Measurements from ENCODE around the gene ING3.

The ING3 gene

DNA sequence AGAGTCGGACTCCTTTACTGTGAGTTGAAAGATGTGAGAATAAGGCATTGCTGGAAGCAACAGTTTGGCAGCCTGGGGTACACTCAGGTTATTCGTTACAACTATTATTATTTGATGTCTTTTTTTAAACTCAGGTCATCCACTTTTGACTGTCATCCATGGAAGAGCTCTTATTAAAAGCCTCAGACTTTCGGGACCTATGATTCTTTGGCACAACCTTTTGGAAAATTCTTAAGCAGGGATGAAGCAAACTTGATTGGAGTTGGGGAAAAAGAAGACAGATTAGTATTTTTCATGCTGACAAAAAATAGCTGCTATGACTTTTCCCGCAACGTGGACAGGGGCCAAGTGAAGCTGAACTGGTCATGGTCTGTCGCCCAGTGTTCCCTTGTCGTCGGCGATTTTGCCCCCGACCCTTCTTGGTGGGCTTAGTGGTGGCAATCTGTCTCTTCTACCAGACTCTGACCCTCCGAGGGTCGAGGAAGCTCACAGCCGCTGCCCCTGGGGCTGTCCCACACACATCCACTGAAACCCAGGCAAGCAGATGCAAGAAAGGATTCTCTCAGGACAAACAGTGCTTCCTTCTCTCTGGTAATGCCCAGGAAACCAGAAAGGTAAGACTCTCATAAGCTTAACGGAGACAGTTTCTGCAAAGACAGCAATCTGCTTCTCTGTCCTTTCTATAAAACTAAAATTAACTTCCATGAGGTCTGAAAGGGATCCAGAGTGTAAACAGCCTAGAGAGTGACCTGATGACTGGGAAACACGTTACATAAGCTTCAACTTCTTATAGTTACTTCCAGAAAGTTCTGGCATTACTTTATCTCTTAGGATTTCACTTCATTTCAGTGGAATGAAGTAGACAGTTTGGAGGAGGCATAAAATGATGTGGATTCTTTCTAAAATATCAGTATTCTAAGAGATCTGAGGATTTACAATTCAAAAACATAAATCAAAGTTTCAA is 39.0 kb downstream of the ING3 start:
- H3K9me3 Mint-ChIP-seq, result no peaks in the 10 kb centered on the region
- H3K27me3 Mint-ChIP-seq, result peaks cover 34% of the 10 kb centered on the region
- H3K27ac Mint-ChIP-seq, result no peak overlapping the region
- peaks cover 19% of the 10 kb centered on the region for H3K4me1 Mint-ChIP-seq
- H3K36me3 Mint-ChIP-seq, result no peaks in the 10 kb centered on the region
- H3K4me3 Mint-ChIP-seq, result no peak overlapping the region
- no peak for DNase-seq
- CTCF ChIA-PET, result interaction anchor here (0.6 to 5.6 kb wide), 4 partner anchors 10 to 183 kb away, joined by 4 to 50 read pairs (median 6); no protein-coding TSS in a partner anchor

DNA sequence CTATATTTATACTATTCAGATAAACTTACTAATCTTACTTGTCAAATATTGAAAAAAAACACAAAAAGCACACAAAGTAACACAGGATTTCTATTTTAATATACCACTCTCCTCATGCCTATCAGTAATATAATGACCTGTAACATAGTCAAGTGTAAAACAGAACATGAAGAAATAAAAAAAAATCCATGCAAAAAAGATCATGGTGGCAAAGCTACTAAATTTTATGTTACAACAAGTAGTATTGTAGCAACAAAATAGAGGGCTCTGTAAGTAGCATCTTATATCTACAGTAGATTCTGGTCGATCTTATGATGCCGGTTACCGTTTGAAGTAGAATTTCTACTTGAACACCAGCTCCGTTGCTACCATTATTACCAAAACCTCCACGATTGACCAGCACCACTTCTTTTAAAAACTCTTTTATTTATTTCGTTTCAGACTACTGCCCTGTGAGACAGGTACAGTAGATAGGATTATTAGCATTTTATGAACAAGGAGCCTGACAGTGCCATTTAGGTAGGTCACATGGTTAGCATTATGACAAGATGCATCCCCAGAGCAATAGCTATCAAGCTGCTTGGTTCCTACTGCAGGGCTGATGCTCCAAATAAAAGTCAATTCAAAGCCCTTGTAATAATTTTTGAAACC is 40.0 kb downstream of the ING3 start:
- no peaks in the 10 kb centered on the region for H3K36me3 Mint-ChIP-seq
- no peaks in the 10 kb centered on the region for H3K9me3 Mint-ChIP-seq
- CTCF ChIA-PET, result interaction anchor here (1.5 kb wide), 1 partner anchor 118 kb away, joined by 5 read pairs; no protein-coding TSS in a partner anchor
- H3K4me1 Mint-ChIP-seq, result peaks cover 19% of the 10 kb centered on the region
- no peak overlapping the region for H3K4me3 Mint-ChIP-seq
- DNase-seq, result no peak
- no peak overlapping the region for H3K27ac Mint-ChIP-seq
- peaks cover 36% of the 10 kb centered on the region for H3K27me3 Mint-ChIP-seq

DNA sequence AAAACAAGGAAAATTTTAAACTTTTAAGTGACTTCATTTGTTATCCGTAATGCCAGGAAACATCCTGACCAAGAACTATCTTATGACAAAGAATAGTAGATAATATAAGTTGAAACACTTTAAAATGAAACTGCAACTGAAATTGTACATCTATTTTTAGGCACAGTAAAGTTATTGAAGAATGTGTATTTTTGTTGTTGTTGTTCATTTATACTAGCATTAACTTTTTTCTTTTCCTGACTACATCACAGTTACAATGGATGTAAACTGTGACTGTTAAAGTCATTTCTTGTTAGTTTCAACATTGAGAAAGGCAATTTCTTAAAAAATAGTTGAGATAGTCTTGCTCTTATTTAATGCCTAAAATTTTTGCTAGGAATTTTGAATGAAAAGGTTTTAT is 40.6 kb downstream of the ING3 start:
- no peak for DNase-seq
- Mint-ChIP-seq H3K36me3 (no peaks in the 10 kb centered on the region), H3K4me3 (no peak overlapping the region), H3K27me3 (peaks cover 37% of the 10 kb centered on the region), H3K27ac (no peak overlapping the region), H3K9me3 (no peaks in the 10 kb centered on the region), H3K4me1 (peaks cover 19% of the 10 kb centered on the region)
- CTCF ChIA-PET, result interaction anchor here (1.2 kb wide), 1 partner anchor 118 kb away, joined by 3 read pairs; no protein-coding TSS in a partner anchor

DNA sequence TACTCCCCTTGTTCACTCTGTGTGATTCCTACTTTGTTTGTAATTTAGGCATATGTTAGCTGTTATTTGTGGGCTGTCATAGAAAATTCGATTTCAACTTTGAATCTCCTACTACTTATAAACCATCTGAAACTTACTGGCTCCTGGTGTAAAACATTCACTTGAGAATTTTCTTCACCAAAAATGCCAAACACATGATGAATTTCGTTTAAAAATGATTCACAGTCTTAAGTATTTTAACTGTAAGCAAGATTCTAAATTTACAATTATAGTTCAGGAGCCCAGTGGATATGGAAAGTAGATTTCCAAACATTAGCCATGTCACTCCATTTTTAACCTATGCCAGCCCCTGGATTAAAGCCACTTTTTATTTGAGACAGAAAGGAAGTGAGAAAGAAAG is 41.0 kb downstream of the ING3 start:
- H3K9me3 Mint-ChIP-seq, result no peaks in the 10 kb centered on the region
- no peak overlapping the region for H3K4me3 Mint-ChIP-seq
- CTCF ChIA-PET, result interaction anchor here (1.2 kb wide), 1 partner anchor 118 kb away, joined by 3 read pairs; no protein-coding TSS in a partner anchor
- peaks cover 21% of the 10 kb centered on the region for H3K4me1 Mint-ChIP-seq
- H3K27ac Mint-ChIP-seq, result no peak overlapping the region
- DNase-seq, result no peak
- H3K36me3 Mint-ChIP-seq, result no peaks in the 10 kb centered on the region
- peaks cover 33% of the 10 kb centered on the region for H3K27me3 Mint-ChIP-seq

- Mint-ChIP-seq H3K27me3 (peaks cover 36% of the 10 kb centered on the region), H3K9me3 (no peaks in the 10 kb centered on the region), H3K4me1 (peaks cover 23% of the 10 kb centered on the region), H3K4me3 (no peak overlapping the region), H3K36me3 (no peaks in the 10 kb centered on the region), H3K27ac (no peak overlapping the region)
- no peak for DNase-seq
- CTCF ChIA-PET, result interaction anchor here (1.2 kb wide), 1 partner anchor 117 kb away, joined by 3 read pairs; no protein-coding TSS in a partner anchor
Observed at GRCh38 chr7:120992272-120992964, 41.8 kb downstream of the ING3 start.

DNA sequence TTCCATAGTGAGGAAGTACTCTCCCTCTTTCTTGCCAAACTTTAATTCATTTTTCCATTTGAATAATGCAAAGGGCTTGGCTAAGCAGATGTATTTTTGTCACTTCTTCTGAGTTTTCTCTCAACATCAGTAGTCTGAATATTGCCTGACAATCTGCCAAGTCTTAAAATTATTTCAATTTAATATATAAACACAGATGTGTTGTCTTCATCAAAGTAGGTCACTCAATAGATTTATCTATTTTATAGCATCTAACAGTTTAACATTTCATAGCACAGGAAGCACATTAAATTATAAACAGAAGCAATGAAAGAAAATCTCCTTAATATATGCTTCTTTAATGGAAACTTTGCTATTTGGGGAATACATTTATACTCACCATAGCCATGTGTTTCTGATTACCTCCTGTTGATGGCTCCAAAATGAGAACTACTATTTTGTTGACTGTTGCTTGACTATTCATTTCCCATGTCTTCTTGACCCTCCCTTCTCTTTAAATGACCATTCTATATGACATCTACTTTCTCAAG is 42.5 kb downstream of the ING3 start:
- Mint-ChIP-seq H3K9me3 (no peaks in the 10 kb centered on the region), H3K4me1 (peaks cover 18% of the 10 kb centered on the region), H3K27ac (no peak overlapping the region), H3K27me3 (peaks cover 30% of the 10 kb centered on the region), H3K36me3 (no peaks in the 10 kb centered on the region), H3K4me3 (no peak overlapping the region)
- CTCF ChIA-PET, result no interaction called here
- no peak for DNase-seq

DNA sequence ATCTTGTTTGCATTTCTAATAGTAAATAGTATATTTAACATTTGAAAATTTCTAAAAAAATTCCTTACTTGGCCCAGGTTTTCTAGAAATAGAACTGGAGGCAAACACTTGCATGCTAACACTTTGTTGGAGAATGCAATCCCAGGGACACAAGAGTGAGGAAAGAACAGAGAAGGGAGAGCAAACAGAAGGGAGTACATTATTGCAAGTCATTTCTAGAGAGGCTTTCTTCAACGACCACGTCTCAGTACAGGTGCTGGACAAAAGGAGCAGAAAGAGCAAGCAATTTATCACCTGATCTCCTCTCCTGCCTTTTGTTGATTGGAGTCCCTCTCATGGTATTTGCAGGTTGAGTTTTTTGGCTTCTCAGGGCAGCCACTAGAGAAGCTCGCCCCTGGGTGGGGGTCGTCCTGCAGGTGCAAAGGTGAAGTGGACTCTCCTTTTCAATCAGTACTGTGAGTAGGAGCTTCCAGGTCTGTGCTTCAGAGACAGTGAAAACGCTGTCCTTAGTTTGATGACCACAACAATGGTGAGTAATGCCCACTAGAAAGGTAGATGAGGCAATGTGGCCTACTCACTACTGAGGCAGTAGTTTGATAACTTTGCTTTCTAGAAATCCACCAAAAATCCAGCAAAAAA is 43.1 kb downstream of the ING3 start:
- CTCF ChIA-PET, result no interaction called here
- Mint-ChIP-seq H3K27me3 (peaks cover 23% of the 10 kb centered on the region), H3K4me3 (no peak overlapping the region), H3K27ac (no peak overlapping the region), H3K4me1 (peaks cover 12% of the 10 kb centered on the region), H3K36me3 (no peaks in the 10 kb centered on the region), H3K9me3 (no peaks in the 10 kb centered on the region)
- no peak for DNase-seq

GRCh38 chr7:120994512-120995410 is 44.2 kb downstream of the ING3 start:
- H3K4me3 Mint-ChIP-seq, result no peak overlapping the region
- no peaks in the 10 kb centered on the region for H3K36me3 Mint-ChIP-seq
- peaks cover 4% of the 10 kb centered on the region for H3K4me1 Mint-ChIP-seq
- no peak overlapping the region for H3K27ac Mint-ChIP-seq
- no peak for DNase-seq
- H3K9me3 Mint-ChIP-seq, result no peaks in the 10 kb centered on the region
- peaks cover 12% of the 10 kb centered on the region for H3K27me3 Mint-ChIP-seq
- CTCF ChIA-PET, result no interaction called here

DNA sequence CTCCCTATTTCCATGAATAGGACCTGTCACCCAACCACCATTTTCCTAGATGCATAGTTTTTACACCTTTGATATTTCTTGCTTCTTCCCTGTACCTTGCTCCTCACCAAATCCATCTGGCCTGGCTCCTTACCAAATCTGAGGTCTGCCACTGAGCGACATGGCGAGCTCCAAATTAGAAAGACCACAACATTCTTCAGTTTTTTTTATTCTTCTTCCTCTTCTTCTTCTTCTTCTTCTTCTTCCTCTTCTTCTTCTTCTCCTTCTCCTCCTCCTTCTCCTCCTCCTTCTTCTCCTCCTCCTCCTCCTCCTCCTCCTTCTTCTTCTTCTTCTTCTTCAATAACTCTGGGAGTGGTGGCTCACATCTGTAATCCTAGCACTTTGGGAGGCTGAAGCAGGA is 45.1 kb downstream of the ING3 start:
- Mint-ChIP-seq H3K9me3 (no peaks in the 10 kb centered on the region), H3K27ac (no peak overlapping the region), H3K27me3 (peaks cover 10% of the 10 kb centered on the region), H3K36me3 (no peaks in the 10 kb centered on the region), H3K4me3 (no peak overlapping the region), H3K4me1 (peaks cover 8% of the 10 kb centered on the region)
- CTCF ChIA-PET, result interaction anchor here (1.5 kb wide), 1 partner anchor 9 kb away, joined by 5 read pairs; no protein-coding TSS in a partner anchor
- no peak for DNase-seq

- peaks cover 8% of the 10 kb centered on the region for H3K4me1 Mint-ChIP-seq
- H3K9me3 Mint-ChIP-seq, result no peaks in the 10 kb centered on the region
- CTCF ChIA-PET, result interaction anchor here (1.5 kb wide), 1 partner anchor 10 kb away, joined by 5 read pairs; no protein-coding TSS in a partner anchor
- H3K36me3 Mint-ChIP-seq, result no peaks in the 10 kb centered on the region
- H3K27ac Mint-ChIP-seq, result no peak overlapping the region
- H3K4me3 Mint-ChIP-seq, result no peak overlapping the region
- H3K27me3 Mint-ChIP-seq, result peaks cover 10% of the 10 kb centered on the region
- no peak for DNase-seq
Observed at GRCh38 chr7:120996333-120996987, 45.9 kb downstream of the ING3 start.

DNA sequence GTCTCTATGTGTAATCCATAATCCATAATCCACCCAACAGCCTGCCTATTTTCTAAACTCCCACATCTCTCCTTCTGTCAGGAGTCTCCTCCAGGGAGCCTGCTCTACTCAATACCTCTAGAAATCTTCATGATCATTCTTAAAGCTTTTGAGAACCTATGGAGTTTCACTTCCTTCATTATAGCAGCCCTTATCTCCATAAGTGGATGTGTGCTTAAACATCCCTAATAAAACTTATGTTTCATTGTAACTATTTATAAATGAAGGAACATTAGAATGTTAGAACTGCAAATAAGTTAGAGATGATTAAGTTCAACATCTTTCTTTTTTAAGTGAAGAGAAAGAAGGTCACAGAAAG is 46.4 kb downstream of the ING3 start:
- Mint-ChIP-seq H3K36me3 (no peaks in the 10 kb centered on the region), H3K27ac (no peak overlapping the region), H3K9me3 (no peaks in the 10 kb centered on the region)

GRCh38 chr7:120997882-120998474 is 47.4 kb downstream of the ING3 start:
- no peaks in the 10 kb centered on the region for H3K9me3 Mint-ChIP-seq
- no peaks in the 10 kb centered on the region for H3K36me3 Mint-ChIP-seq
- no peak overlapping the region for H3K27ac Mint-ChIP-seq
- H3K4me1 Mint-ChIP-seq, result peaks cover 8% of the 10 kb centered on the region
- CTCF ChIA-PET, result no interaction called here
- no peak for DNase-seq
- H3K27me3 Mint-ChIP-seq, result peaks cover 10% of the 10 kb centered on the region
- H3K4me3 Mint-ChIP-seq, result no peak overlapping the region

More for the DNA sequence above, 46.4 kb downstream of the ING3 start:
- H3K4me3 Mint-ChIP-seq, result no peak overlapping the region
- peaks cover 8% of the 10 kb centered on the region for H3K4me1 Mint-ChIP-seq
- CTCF ChIA-PET, result interaction anchor here (1.5 kb wide), 1 partner anchor 11 kb away, joined by 5 read pairs; no protein-coding TSS in a partner anchor
- peaks cover 10% of the 10 kb centered on the region for H3K27me3 Mint-ChIP-seq
- DNase-seq, result no peak

Data from activated naive CD4-positive, alpha-beta T cell treated with anti-CD3 and anti-CD28 coated beads, Interleukin-2, amount 10 ng/mL, durations not matched to agents 7 days and 5 days (primary cell).